Fibroblast of lung (primary cell): ENCODE results near the gene INSYN2A. TPM values are rescaled to one million over a fixed set of nuclear protein-coding genes. Genes with fewer than 3 reads are reported as not detected.

Source experiments
- DNase-seq, 2 donors: peaks; one replicate each; pipeline versions ENCODE4 v3.0.0 to v3.0.0-alpha.2; 2010; ENCODE audit warnings: low read depth in 2 of 2
- H2AFZ ChIP-seq: 2 replicates; pipeline ENCODE4 v1.5.1; 2012; ENCODE audit warnings: low read length, control low read depth, inconsistent platforms
- H3K27ac ChIP-seq: 2 replicates; pipeline ENCODE4 v1.5.1; 2011; ENCODE audit warnings: low read length, control low read depth; ENCODE audit not compliant: insufficient read depth
- H3K27me3 ChIP-seq: 2 replicates; pipeline ENCODE4 v1.5.1; 2011; ENCODE audit warnings: mild to moderate bottlenecking, low read length; ENCODE audit not compliant: control insufficient read depth, insufficient read depth
- H3K36me3 ChIP-seq: 2 replicates; pipeline ENCODE4 v1.5.1; 2011; ENCODE audit warnings: low read length; ENCODE audit not compliant: control insufficient read depth, insufficient read depth
- H3K4me1 ChIP-seq: 2 replicates; pipeline ENCODE4 v1.5.1; 2011; ENCODE audit warnings: low read length; ENCODE audit not compliant: control insufficient read depth, insufficient read depth; ENCODE audit errors: extremely low read depth
- H3K4me2 ChIP-seq: 2 replicates; pipeline ENCODE4 v1.5.1; 2011; ENCODE audit warnings: low read length, control low read depth; ENCODE audit not compliant: insufficient read depth; ENCODE audit errors: extremely low read depth
- H3K4me3 ChIP-seq, 4 experiments: fragments of 200-600 bp in 1 of 4; sonication (generic) in 1 of 4; replicated peaks in 1 of 4; 2 replicates each; pipeline ENCODE4 v1.5.1; 2011 to 2016; ENCODE audit warnings: low read length in 4 of 4, low read depth in 3 of 4, mild to moderate bottlenecking in 3 of 4, control low read depth in 2 of 4, inconsistent platforms in 1 of 4, mixed read lengths in 1 of 4; ENCODE audit not compliant: insufficient read depth in 1 of 4; ENCODE audit errors: control extremely low read depth in 1 of 4
- H3K79me2 ChIP-seq: 2 replicates; pipeline ENCODE4 v1.5.1; 2012; ENCODE audit warnings: mild to moderate bottlenecking, low read length, inconsistent platforms; ENCODE audit not compliant: control insufficient read depth, insufficient read depth
- H3K9ac ChIP-seq: 2 replicates; pipeline ENCODE4 v1.5.1; 2011; ENCODE audit warnings: mild to moderate bottlenecking, low read length, control low read depth; ENCODE audit not compliant: insufficient read depth
- H3K9me3 ChIP-seq: 2 replicates; pipeline ENCODE4 v1.5.1; 2012; ENCODE audit warnings: low read depth, low read length; ENCODE audit not compliant: control insufficient read depth, insufficient read depth
- H4K20me1 ChIP-seq: 2 replicates; pipeline ENCODE4 v1.5.1; 2011; ENCODE audit warnings: low read length; ENCODE audit not compliant: control insufficient read depth, insufficient read depth; ENCODE audit errors: extremely low read depth
- EZH2 ChIP-seq: IDR thresholded peaks from 2 replicates; pipeline ENCODE4 v1.5.1; 2012; ENCODE audit warnings: low read length, control low read depth, mild to moderate bottlenecking; ENCODE audit errors: missing control alignments
- polyA plus RNA-seq, 2 donors: library from polyadenylated mRNA; depleted of rRNA in 1 of 2; stranded (reverse) in 1 of 2; unstranded in 1 of 2; fragments of >200 nt; gene quantifications; 2 replicates each; pipeline ENCODE4 v1.2.1, GENCODE V29; 2011 to 2012; ENCODE audit warnings: missing spikeins in 1 of 2
- total RNA-seq: library from RNA; depleted of rRNA; stranded (reverse); fragments of >200 nt; gene quantifications from 2 replicates; pipeline ENCODE4 v1.2.1, GENCODE V29; 2014
- TF ChIP-seq, protein P1 (sequence below), 2 donors: IDR thresholded peaks in 1 of 2; conservative IDR thresholded peaks in 1 of 2; 1 replicate in 1 of 2; 2 replicates in 1 of 2; pipeline ENCODE4 v1.5.1; 2011 to 2012; ENCODE audit warnings: low read length in 2 of 2, control low read depth in 1 of 2, inconsistent platforms in 1 of 2, low read depth in 1 of 2, mild to moderate bottlenecking in 1 of 2

INSYN2A gene
- total and polyA plus RNA-seq, 2 donors (not counting 1 experiment from before 2014, with no cell fraction given) = 0.05 to 0.66 TPM

DNA sequence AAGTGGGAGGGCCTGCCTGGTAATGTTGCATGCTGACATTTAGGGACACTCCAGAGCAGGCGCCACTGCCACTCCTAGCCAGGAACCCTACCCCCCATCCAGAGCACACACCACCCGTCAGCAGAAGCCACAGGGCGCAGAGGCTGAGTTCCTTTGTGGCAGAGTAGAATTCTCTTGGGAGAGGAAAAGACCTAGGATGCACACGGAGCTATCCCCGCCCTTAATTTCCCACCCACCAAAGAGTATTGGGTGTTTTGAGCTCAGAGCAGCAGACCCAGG lies 702 bp upstream of the INSYN2A start:
- Histone ChIP-seq H3K36me3 (no peaks in the 10 kb centered on the region), H3K4me2 (peak overlapping the region; percentile 81), H2AFZ (no peak overlapping the region), H4K20me1 (no peaks in the 10 kb centered on the region), H3K9ac (no peak overlapping the region), H3K9me3 (no peaks in the 10 kb centered on the region), H3K27me3 (no peaks in the 10 kb centered on the region), H3K4me3 (peak overlapping the region; percentile 46 to 67 (median 55)), H3K4me1 (no peaks in the 10 kb centered on the region), H3K79me2 (no peaks in the 10 kb centered on the region), H3K27ac (no peak overlapping the region)
- TF ChIP-seq, protein P1, sequence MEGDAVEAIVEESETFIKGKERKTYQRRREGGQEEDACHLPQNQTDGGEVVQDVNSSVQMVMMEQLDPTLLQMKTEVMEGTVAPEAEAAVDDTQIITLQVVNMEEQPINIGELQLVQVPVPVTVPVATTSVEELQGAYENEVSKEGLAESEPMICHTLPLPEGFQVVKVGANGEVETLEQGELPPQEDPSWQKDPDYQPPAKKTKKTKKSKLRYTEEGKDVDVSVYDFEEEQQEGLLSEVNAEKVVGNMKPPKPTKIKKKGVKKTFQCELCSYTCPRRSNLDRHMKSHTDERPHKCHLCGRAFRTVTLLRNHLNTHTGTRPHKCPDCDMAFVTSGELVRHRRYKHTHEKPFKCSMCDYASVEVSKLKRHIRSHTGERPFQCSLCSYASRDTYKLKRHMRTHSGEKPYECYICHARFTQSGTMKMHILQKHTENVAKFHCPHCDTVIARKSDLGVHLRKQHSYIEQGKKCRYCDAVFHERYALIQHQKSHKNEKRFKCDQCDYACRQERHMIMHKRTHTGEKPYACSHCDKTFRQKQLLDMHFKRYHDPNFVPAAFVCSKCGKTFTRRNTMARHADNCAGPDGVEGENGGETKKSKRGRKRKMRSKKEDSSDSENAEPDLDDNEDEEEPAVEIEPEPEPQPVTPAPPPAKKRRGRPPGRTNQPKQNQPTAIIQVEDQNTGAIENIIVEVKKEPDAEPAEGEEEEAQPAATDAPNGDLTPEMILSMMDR (conservative IDR thresholded peaks at IDR 0.05 in 1 of 2, IDR thresholded peaks at IDR 0.05 in 1 of 2; ENCODE audit: low read depth in 1 of 2, low read length in 2 of 2) = no peak
- no peak for TF ChIP-seq EZH2
- no peak for DNase-seq

DNA sequence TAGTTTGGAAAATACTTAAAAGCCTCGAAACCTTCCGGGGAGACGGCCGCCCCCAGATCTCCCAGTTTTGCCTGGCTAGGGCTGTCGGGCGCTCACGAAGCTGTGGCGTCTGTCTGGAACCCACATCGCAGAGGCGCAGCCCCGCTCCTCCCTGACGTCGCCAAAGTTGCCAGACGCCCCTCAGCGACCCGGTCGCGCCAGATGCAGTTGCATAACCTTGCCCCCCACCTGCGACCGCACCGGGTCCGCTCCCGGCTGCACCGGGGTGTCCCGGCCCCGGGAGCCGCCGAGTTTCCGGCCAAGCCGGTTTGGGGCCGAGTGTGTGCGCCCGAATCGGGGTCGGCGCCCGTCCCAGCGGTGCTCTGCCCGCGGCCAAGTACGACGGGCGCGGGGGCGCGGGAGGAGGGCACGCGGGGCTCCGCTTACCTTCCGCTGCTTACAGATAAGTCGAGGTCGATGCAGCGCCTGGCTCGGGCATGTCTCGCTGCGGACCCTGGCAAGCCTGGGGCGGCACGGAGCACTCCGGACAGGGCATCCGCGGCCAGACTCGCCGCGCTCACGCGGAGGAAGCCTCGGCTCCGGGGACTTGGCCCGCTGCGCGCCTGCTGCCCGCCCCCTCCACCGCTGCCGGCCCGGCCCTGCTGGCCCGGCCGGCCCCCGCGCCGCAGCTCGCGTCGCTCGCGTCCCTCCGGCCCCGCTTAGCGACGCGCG lies 665 bp downstream of the INSYN2A start:
- H3K27me3 ChIP-seq = no peaks in the 10 kb centered on the region
- peak overlapping the region; percentile 76 for H3K4me2 ChIP-seq
- H2AFZ ChIP-seq = no peak overlapping the region
- no peak overlapping the region for H3K9ac ChIP-seq
- no peaks in the 10 kb centered on the region for H3K36me3 ChIP-seq
- H3K4me3 ChIP-seq = peak overlapping the region; percentile 28 to 60 (median 44)
- peak; percentile 11 to 41 for DNase-seq
- no peaks in the 10 kb centered on the region for H3K9me3 ChIP-seq
- no peak overlapping the region for H3K27ac ChIP-seq
- H3K79me2 ChIP-seq = no peaks in the 10 kb centered on the region
- peak; percentile 18 for TF ChIP-seq EZH2
- TF ChIP-seq, protein P1 (conservative IDR thresholded peaks at IDR 0.05 in 1 of 2, IDR thresholded peaks at IDR 0.05 in 1 of 2; ENCODE audit: low read depth in 1 of 2, low read length in 2 of 2) = no peak
- no peaks in the 10 kb centered on the region for H3K4me1 ChIP-seq
- H4K20me1 ChIP-seq = no peaks in the 10 kb centered on the region

DNA sequence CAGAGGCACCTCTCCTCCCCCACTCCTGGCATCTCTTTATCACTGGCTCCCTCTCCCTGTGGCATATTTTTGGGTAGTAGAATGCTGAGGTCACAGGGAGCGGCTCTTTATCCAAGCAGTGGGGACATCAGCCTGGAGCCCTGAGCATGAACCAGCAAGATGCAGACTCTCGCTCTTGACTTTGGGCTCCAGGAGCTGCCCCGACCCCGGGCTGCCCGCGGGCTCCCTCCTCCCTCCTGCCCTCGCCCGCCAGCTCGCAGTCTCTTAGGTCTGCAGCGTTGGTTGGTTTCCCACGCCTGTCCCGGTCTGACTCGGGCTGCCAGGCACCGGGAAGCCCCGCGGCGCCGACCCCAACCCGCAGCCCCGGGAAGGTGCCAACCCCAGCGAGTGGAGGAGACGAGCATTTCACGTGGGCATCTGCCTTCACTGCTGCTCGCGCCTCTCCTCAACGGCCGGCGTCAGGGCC lies 1.3 kb downstream of the INSYN2A start:
- no peaks in the 10 kb centered on the region for H3K79me2 ChIP-seq
- H3K27ac ChIP-seq = no peak overlapping the region
- no peak overlapping the region for H2AFZ ChIP-seq
- no peaks in the 10 kb centered on the region for H3K27me3 ChIP-seq
- no peaks in the 10 kb centered on the region for H3K36me3 ChIP-seq
- DNase-seq = peak; percentile 27 to 31
- H4K20me1 ChIP-seq = no peaks in the 10 kb centered on the region
- TF ChIP-seq, protein P1 (conservative IDR thresholded peaks at IDR 0.05 in 1 of 2, IDR thresholded peaks at IDR 0.05 in 1 of 2; ENCODE audit: low read depth in 1 of 2, low read length in 2 of 2) = no peak
- no peak for TF ChIP-seq EZH2
- peak overlapping the region; percentile 76 for H3K4me2 ChIP-seq
- H3K4me1 ChIP-seq = no peaks in the 10 kb centered on the region
- no peaks in the 10 kb centered on the region for H3K9me3 ChIP-seq
- H3K4me3 ChIP-seq = peak overlapping the region in 3 of 4 experiments; percentile 28 to 60 (median 50)
- no peak overlapping the region for H3K9ac ChIP-seq
